Measurements from ENCODE around the gene ESR1.

GRCh38 chr6:152068622-152069261, 261.3 kb downstream of the ESR1 start:
- TF ChIP-seq CTCF (IDR thresholded peaks at IDR 0.05; ENCODE audit: low read depth, low read length, poor library complexity, severe bottlenecking): no peak
- TF ChIP-seq EZH2phosphoT487 (IDR thresholded peaks at IDR 0.05; ENCODE audit: borderline replicate concordance, low read length): no peak

Measured in DOHH2 (cell line).